Inferior parietal cortex (tissue), 1 donor: ENCODE measurements around the gene TMEM14C.
A peak's percentile ranks its signal among the peaks of the same experiment; 100 is the strongest.

ENCODE experiments used
- DNase-seq: peaks from one replicate; pipeline ENCODE4 v3.0.0-alpha.2; 2016; ENCODE audit errors: extremely low spot score

Gene TMEM14C

GRCh38 chr6:10759884-10760329, 37.0 kb downstream of the TMEM14C start:
- no peak for DNase-seq

DNA sequence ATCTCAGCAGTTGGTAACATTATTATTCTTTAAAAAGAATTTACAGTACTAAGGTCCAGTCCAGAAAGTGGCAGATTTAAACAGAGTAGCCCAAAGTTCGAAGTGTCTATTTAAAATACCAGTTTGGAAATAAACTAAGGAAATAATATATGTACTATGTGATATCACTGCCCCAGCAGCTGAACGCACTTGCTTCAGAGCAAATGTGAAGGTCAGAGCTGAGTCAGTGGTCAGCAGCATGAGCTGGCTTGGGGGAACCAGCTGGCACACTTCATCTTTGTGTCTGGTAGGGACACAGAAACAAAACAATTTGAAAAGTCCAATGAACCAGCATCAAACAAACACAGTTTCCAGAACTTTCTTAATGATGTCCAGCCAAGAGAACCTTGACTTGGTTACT, 40.1 kb downstream of the TMEM14C start:
- no peak for DNase-seq

DNA sequence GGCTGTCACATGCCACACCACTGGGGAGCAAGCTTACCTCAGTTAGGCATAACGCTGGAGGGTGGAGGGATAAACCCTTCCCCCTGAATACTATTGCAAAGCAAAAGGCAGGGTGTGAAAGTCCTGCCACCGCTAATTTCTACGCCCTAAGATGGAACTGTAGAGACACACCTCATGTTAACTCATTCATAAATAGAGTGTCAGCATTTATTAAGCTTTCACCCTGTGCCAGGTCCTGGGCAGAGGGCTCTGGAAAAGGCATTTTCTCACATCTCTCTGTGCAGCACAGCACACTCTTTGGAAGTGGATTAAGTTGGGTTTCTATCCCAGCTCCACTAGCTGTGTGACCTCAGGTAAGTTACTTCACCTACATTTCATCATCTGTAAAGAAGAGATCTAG, 46.5 kb downstream of the TMEM14C start:
- DNase-seq, result no peak

DNA sequence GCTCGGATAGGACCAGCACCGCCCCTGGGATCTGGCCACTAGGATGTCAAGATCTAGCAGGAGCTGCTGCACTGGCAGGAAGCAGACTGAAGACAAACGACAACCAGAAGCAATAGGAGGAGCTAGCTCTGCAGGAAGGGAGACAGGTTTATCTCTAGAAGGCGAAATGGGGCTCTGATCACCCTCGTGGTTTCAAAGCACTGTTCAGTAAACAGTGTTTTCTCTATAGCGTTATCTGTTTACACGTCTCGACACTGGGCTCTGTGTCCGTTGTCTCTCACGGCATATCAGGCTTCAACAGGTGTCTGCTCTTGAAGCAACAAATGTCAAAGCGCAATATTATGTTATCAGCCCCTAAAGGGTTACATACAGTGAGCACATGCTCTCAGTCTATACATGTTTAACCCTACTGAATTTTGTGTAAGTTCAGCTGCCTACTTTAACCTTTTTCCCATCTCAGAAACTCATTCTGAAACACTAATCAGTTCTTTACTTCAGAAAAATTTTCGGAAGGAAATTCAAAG, 48.6 kb downstream of the TMEM14C start:
- peak; percentile 15 for DNase-seq

GRCh38 chr6:10778230-10778629, 55.4 kb downstream of the TMEM14C start:
- DNase-seq, result no peak

DNA sequence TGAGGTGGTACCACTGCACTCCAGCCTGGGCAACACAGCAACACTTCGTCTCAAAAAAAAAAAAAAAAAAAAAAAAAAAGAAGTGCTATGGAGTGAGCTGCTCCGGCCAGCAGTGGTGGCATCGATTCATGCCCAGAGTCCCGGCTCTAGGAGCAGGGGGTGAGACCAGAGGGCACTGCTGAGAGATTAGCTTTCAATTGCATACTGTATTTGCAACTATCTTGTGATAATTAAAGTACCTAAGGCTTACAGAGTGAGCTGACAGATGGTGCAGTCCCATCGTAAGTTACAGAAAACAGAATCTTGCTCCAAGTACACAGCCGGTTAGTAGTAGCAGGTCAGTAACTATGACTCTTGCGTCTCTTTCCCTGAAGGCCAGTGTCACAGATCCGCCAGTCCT, 56.2 kb downstream of the TMEM14C start:
- no peak for DNase-seq
